ENCODE results near the gene SLC7A14.

DNA sequence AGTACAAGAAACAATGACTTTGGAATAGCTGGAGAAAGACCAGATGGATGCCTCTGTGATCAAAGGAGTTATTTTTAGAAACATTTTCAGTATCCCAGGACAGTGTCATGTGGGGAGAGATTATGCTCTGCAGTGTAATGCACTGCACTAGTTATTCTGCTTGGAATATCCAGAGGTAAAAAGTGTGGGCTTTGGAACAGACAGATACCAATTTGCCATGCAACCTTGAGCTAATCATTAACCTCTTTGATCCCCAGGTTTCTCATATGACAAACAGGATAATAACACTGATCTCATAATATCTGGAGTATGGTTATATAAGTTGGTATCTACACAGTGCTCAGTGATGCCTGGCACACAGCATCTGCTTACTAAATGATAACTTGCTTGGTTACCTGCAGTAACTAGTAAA lies 12.2 kb upstream of the SLC7A14 start:
- no peak for TF ChIP-seq EZH2 (IDR thresholded peaks at IDR 0.05; ENCODE audit: low read length, unreplicated experiment)
- TF ChIP-seq, protein P1, sequence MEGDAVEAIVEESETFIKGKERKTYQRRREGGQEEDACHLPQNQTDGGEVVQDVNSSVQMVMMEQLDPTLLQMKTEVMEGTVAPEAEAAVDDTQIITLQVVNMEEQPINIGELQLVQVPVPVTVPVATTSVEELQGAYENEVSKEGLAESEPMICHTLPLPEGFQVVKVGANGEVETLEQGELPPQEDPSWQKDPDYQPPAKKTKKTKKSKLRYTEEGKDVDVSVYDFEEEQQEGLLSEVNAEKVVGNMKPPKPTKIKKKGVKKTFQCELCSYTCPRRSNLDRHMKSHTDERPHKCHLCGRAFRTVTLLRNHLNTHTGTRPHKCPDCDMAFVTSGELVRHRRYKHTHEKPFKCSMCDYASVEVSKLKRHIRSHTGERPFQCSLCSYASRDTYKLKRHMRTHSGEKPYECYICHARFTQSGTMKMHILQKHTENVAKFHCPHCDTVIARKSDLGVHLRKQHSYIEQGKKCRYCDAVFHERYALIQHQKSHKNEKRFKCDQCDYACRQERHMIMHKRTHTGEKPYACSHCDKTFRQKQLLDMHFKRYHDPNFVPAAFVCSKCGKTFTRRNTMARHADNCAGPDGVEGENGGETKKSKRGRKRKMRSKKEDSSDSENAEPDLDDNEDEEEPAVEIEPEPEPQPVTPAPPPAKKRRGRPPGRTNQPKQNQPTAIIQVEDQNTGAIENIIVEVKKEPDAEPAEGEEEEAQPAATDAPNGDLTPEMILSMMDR (conservative IDR thresholded peaks at IDR 0.05; ENCODE audit: low read depth, low read length), result no peak

All from PC-3 (cell line).